ENCODE measurements around the gene P2RY13.

The P2RY13 gene

GRCh38 chr3:151293127-151293526, 36.2 kb downstream of the P2RY13 start:
- no peak for DNase-seq (ENCODE audit: low read depth)

GRCh38 chr3:151290673-151291072, 38.7 kb downstream of the P2RY13 start:
- no peak for DNase-seq (ENCODE audit: low read depth)

GRCh38 chr3:151289445-151289844, 39.9 kb downstream of the P2RY13 start:
- no peak for DNase-seq (ENCODE audit: low read depth)

- no peak for DNase-seq (ENCODE audit: low read depth)
Observed at GRCh38 chr3:151285940-151286339, 43.4 kb downstream of the P2RY13 start.

- no peak for DNase-seq (ENCODE audit: low read depth)
Observed at GRCh38 chr3:151283907-151284461, 45.4 kb downstream of the P2RY13 start.

GRCh38 chr3:151283387-151283786, 46.0 kb downstream of the P2RY13 start:
- DNase-seq (ENCODE audit: low read depth): no peak

- no peak for DNase-seq (ENCODE audit: low read depth)
Observed at GRCh38 chr3:151282921-151283320, 46.4 kb downstream of the P2RY13 start.

- no peak for DNase-seq (ENCODE audit: low read depth)
Observed at GRCh38 chr3:151281671-151282324, 47.6 kb downstream of the P2RY13 start.

GRCh38 chr3:151278230-151278629, 51.1 kb downstream of the P2RY13 start, which contains the start of gene P2RY14:
TSS of gene P2RY14 (minus strand) at chr3:151278542. CDS start at chr3:151214316, 64,226 bp downstream.
- DNase-seq (ENCODE audit: low read depth): no peak

GRCh38 chr3:151276687-151277042, 52.7 kb downstream of the P2RY13 start:
- no peak for DNase-seq (ENCODE audit: low read depth)

All from stimulated activated CD4-positive, alpha-beta T cell treated with anti-CD3 and anti-CD28 coated beads, Interleukin-2, amount 100 ng/mL, for 4 hours (primary cell).